Measurements from ENCODE around the gene TRPM1.

The TRPM1 gene

DNA sequence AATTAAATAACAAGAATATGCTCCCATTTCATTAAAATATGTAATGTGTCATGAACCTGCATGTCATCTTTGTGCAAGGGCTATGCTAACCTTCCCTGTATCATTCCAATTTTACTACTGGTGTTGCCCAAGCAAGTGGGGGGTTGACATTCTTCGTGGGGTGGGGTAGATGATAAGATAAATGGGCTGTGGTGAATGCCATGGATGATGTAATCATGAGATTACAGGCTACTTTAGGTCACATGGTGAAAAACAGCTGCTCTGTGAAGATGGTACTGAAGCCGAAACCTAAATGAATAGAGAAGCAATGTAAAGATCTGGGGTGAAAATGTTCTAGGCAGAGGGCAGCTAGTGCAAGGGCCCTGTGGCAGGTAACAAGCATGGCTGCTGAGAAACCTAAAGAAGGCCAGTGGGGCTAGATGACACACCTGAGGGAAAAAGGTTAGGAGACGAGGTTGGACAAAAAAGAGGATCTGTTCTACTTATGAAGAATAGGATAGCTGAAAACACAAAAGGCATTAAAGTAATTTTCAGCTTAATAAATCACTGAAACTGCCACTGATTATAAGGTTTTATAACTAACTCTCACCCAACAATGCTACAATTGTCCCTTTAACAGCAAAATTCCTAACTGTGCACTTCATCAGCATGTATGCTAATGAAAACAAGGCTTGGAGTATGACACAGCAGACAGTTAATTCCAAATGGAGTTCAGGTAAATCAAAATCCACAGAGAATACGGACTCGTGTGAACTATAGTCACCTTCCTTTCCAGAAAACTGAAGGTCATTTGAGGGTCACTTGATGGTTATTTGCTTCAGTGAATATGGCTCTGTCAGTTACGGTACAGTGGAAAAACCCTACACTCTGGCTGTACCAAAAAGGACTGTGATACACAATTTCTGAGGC, 145.1 kb downstream of the TRPM1 start:
- H3K4me2 ChIP-seq (ENCODE audit: low read depth, low read length): no peak overlapping the region
- H3K79me2 ChIP-seq (ENCODE audit: low read length): peaks cover 48% of the 10 kb centered on the region
- no peaks in the 10 kb centered on the region for H3K9me2 ChIP-seq (replicated peaks; ENCODE audit: insufficient read depth, low read length)
- H3K4me1 ChIP-seq (ENCODE audit: low read length): no peaks in the 10 kb centered on the region
- H3K36me3 ChIP-seq (replicated peaks; ENCODE audit: insufficient read depth, low read length): peaks cover 46% of the 10 kb centered on the region
- no peaks in the 10 kb centered on the region for H3K27me3 ChIP-seq (replicated peaks; ENCODE audit: insufficient read depth, low read length)
- DNase-seq: no peak
- H3F3A ChIP-seq (ENCODE audit: insufficient read depth, low read length): no peaks in the 10 kb centered on the region
- no peak overlapping the region for H3K9ac ChIP-seq (ENCODE audit: low read length)
- H2AFZ ChIP-seq (ENCODE audit: low read length): no peak overlapping the region
- H4K20me1 ChIP-seq (ENCODE audit: insufficient read depth, low read length): no peaks in the 10 kb centered on the region
- TF ChIP-seq, protein P1, sequence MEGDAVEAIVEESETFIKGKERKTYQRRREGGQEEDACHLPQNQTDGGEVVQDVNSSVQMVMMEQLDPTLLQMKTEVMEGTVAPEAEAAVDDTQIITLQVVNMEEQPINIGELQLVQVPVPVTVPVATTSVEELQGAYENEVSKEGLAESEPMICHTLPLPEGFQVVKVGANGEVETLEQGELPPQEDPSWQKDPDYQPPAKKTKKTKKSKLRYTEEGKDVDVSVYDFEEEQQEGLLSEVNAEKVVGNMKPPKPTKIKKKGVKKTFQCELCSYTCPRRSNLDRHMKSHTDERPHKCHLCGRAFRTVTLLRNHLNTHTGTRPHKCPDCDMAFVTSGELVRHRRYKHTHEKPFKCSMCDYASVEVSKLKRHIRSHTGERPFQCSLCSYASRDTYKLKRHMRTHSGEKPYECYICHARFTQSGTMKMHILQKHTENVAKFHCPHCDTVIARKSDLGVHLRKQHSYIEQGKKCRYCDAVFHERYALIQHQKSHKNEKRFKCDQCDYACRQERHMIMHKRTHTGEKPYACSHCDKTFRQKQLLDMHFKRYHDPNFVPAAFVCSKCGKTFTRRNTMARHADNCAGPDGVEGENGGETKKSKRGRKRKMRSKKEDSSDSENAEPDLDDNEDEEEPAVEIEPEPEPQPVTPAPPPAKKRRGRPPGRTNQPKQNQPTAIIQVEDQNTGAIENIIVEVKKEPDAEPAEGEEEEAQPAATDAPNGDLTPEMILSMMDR (IDR thresholded peaks at IDR 0.05; ENCODE audit: low read length): no peak
- TF ChIP-seq EZH2phosphoT487 (IDR thresholded peaks at IDR 0.05; ENCODE audit: low read length): no peak
- no peak for TF ChIP-seq EZH2 (optimal IDR thresholded peaks at IDR 0.05; ENCODE audit: low read depth, low read length)
- no peaks in the 10 kb centered on the region for H3K9me3 ChIP-seq (replicated peaks; ENCODE audit: insufficient read depth, low read length)
- H3K4me3 ChIP-seq (ENCODE audit: low read length): no peak overlapping the region
- no peak overlapping the region for H3K27ac ChIP-seq (ENCODE audit: low read length)

DNA sequence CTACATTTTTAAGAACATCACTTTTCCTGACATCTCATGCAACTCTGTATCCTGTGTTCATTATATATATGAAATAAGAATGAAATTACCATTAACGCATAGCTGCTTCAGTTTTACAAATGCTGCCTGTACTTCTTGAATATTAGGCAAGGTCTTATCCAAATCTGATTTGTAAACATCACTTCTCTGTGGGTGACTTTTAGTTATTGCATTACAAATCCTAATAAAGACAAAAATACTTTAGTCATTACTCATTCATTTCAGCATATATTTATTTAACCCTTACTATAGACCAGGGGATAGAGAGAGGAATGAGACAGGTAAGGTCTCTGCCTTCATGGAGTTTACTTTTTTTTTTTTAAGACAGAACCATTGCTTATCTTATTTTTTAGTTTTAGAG, 146.9 kb downstream of the TRPM1 start:
- H3K27me3 ChIP-seq (replicated peaks; ENCODE audit: insufficient read depth, low read length): no peaks in the 10 kb centered on the region
- TF ChIP-seq EZH2phosphoT487 (IDR thresholded peaks at IDR 0.05; ENCODE audit: low read length): no peak
- TF ChIP-seq, protein P1 (IDR thresholded peaks at IDR 0.05; ENCODE audit: low read length): no peak
- TF ChIP-seq EZH2 (optimal IDR thresholded peaks at IDR 0.05; ENCODE audit: low read depth, low read length): no peak
- no peak overlapping the region for H3K4me2 ChIP-seq (ENCODE audit: low read depth, low read length)
- no peaks in the 10 kb centered on the region for H3K4me1 ChIP-seq (ENCODE audit: low read length)
- no peak overlapping the region for H3K4me3 ChIP-seq (ENCODE audit: low read length)
- H3K9ac ChIP-seq (ENCODE audit: low read length): no peak overlapping the region
- no peaks in the 10 kb centered on the region for H4K20me1 ChIP-seq (ENCODE audit: insufficient read depth, low read length)
- no peak overlapping the region for H2AFZ ChIP-seq (ENCODE audit: low read length)
- H3K36me3 ChIP-seq (replicated peaks; ENCODE audit: insufficient read depth, low read length): peaks cover 47% of the 10 kb centered on the region
- no peaks in the 10 kb centered on the region for H3K9me2 ChIP-seq (replicated peaks; ENCODE audit: insufficient read depth, low read length)
- no peaks in the 10 kb centered on the region for H3F3A ChIP-seq (ENCODE audit: insufficient read depth, low read length)
- no peaks in the 10 kb centered on the region for H3K9me3 ChIP-seq (replicated peaks; ENCODE audit: insufficient read depth, low read length)
- no peak overlapping the region for H3K27ac ChIP-seq (ENCODE audit: low read length)
- peaks cover 39% of the 10 kb centered on the region for H3K79me2 ChIP-seq (ENCODE audit: low read length)
- no peak for DNase-seq

- H4K20me1 ChIP-seq (ENCODE audit: insufficient read depth, low read length): no peaks in the 10 kb centered on the region
- no peaks in the 10 kb centered on the region for H3K4me1 ChIP-seq (ENCODE audit: low read length)
- H3F3A ChIP-seq (ENCODE audit: insufficient read depth, low read length): no peaks in the 10 kb centered on the region
- DNase-seq: no peak
- no peaks in the 10 kb centered on the region for H3K9me2 ChIP-seq (replicated peaks; ENCODE audit: insufficient read depth, low read length)
- peaks cover 31% of the 10 kb centered on the region for H3K79me2 ChIP-seq (ENCODE audit: low read length)
- no peak for TF ChIP-seq EZH2phosphoT487 (IDR thresholded peaks at IDR 0.05; ENCODE audit: low read length)
- TF ChIP-seq EZH2 (optimal IDR thresholded peaks at IDR 0.05; ENCODE audit: low read depth, low read length): no peak
- TF ChIP-seq, protein P1 (IDR thresholded peaks at IDR 0.05; ENCODE audit: low read length): no peak
- H3K4me2 ChIP-seq (ENCODE audit: low read depth, low read length): no peak overlapping the region
- H3K9me3 ChIP-seq (replicated peaks; ENCODE audit: insufficient read depth, low read length): no peaks in the 10 kb centered on the region
- H2AFZ ChIP-seq (ENCODE audit: low read length): no peak overlapping the region
- no peak overlapping the region for H3K27ac ChIP-seq (ENCODE audit: low read length)
- H3K27me3 ChIP-seq (replicated peaks; ENCODE audit: insufficient read depth, low read length): no peaks in the 10 kb centered on the region
- no peak overlapping the region for H3K4me3 ChIP-seq (ENCODE audit: low read length)
- H3K9ac ChIP-seq (ENCODE audit: low read length): no peak overlapping the region
- H3K36me3 ChIP-seq (replicated peaks; ENCODE audit: insufficient read depth, low read length): peaks cover 46% of the 10 kb centered on the region
Observed at GRCh38 chr15:30953731-30954378, 147.7 kb downstream of the TRPM1 start.
